Esophagus squamous epithelium (tissue), 4 donors: ENCODE data around the gene SLC16A7.

ENCODE experiments used
- CTCF ChIP-seq, 6 experiments: fragments of 450-650 bp in 4 of 6; fragments of 200-600 bp in 2 of 6; sonication (generic) in 2 of 6; IDR thresholded peaks; one replicate each; pipeline ENCODE4 v1.5.1; 2016 to 2019; ENCODE audit warnings: antibody characterized with exemption in 6 of 6, mild to moderate bottlenecking in 4 of 6, moderate library complexity in 4 of 6
- POLR2A ChIP-seq, 4 donors: fragments of 450-650 bp; IDR thresholded peaks; one replicate each; pipeline ENCODE4 v1.6.1; 2017; ENCODE audit warnings: antibody characterized with exemption in 4 of 4, mild to moderate bottlenecking in 4 of 4, moderate library complexity in 3 of 4

GRCh38 chr12:59583003-59583712 lies 12.7 kb upstream of the SLC16A7 start:
- TF ChIP-seq CTCF (IDR thresholded peaks at IDR 0.05) (no peak), POLR2A (IDR thresholded peaks at IDR 0.05) (no peak)
